HG03066 (cell line): Measurements from ENCODE around the gene JMJD1C.
"Not testable (repeated sequence)": the region's sequence is repeated elsewhere in the genome, so short reads cannot be mapped to it uniquely, and the experiment has no call there.

Experiments
- ATAC-seq: cut with Tn5 transposase; IDR thresholded peaks from one replicate; pipeline ENCODE4 v1.9.1; 2021; ENCODE audit warnings: low read depth; ENCODE audit not compliant: unreplicated experiment

Gene JMJD1C

DNA sequence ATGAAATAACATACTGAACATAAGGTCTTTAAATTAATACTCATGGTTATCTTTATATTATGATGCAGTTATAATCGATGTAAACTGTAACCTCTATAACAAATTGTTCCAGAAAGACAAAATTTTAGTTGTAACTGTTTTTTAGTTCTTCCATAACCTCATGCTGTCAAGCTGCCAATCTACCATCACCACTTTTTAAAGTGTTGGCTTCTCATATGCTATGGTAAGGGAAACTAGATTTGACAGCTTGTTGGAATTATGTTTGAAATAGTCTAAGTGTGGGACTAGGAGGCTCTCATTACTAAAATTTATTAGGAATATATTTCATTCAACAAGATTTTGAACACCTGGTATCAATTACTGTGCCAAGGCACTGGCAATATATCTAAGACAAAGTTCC is 227.3 kb downstream of the JMJD1C start:
- ATAC-seq, result no peak

DNA sequence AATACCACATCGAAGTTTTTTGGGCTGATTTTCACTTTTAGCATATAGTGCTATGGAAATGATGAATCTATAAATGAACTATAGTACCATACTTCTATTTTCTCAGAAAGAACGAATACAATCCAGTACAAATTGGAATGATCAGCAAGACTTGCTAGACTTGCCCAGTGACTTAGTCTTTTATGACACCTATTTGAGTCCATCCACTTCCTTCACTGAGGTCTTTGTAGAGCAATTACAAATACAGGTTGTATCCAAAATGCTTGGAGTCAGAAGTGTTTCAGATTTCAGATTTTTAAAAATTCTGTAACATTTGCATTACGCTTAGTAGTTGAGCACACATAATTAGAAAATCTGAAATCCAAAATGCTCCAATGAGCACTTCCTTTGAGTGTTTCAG is 228.4 kb downstream of the JMJD1C start:
- no peak for ATAC-seq

DNA sequence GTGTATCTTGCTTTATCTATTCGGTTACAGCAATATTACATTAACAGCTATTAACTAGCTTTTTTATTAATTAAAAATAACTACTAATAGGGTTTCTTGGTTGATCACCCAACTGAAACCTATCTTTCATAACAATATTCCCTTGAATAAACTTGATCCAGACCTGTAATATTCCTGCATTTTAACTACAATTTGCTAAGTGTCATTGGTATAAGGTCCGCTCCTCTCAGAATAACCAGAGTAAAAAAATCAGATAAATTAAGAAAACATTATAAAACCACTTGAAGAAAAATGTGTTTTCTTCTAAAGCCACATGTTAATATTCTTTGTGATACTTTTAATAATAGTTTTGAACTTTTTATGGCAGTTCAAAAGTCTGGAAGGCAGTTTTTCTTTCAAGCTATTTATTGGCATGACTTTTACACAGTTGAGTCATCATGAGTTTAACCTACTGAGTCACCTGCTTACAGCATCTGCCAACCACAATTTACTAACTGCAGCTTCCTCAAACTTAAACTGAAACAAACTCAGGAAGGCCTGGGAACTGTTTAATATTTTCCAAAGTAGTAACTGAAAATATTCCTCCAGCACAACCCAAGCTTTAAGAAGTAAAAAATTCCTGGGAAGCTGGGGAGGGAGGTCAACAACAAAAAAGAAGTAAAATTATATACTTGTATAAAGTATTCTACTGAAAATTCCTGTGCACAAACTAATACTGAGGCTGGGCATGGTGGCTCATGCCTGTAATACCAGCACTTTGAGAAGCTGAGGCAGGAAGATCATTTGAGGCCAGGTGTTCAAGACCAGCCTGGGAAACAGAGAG is 229.5 kb downstream of the JMJD1C start:
- peak; percentile 90 for ATAC-seq

DNA sequence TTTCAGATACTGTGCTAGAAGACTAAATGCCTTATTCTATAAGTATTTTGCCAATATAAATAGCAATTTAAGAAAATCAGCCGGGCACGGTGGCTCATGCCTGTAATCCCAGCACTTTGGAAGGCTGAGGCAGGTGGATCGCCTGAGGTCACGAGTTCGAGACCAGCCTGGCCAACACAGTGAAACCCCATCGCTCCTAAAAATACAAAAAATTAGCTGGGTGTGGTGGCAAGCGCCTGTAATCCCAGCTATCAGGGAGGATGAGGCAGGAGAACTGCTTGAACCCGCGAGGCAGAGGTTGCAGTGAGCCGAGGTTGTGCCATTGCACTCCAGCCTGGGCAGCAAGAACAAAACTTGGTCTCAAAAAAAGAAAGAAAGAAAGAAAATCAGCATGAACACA is 230.6 kb downstream of the JMJD1C start:
- ATAC-seq, result not testable (repeated sequence)

DNA sequence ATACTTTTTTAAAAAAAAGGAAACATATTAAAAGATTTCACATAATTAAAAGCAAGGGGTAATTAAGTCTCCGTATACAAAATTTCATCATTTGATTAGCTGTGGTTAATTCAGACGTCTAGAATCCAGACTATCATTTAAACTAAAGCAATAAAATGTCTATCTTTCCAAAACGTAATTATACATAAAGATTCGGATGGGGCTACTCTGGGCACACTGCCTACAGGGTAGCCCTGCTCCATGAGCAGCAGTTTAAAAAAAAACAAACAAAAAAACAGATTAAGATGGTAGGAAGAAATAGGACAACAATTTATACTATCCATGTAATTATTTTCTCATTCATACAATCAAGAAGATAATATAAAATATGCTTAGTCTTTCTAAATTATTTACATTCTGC is 236.6 kb downstream of the JMJD1C start:
- no peak for ATAC-seq

DNA sequence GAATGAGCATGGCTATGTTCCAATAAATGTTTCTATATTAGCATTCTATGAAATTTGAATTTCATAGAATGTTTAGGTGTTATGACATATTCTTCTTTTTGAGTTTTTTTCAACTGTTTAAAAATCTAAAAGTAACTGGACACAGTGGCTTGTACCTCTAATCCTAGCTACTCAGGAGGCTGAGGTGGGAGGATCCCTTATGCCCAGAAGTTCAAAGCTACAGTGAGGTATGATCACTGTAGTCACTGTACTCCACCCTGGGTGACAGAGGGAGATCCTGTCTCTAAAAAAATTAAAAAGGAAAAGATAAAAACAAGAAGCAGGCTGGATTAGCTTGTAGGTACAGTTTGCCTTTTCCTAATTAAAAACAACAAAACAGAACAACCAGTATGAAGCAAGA is 237.5 kb downstream of the JMJD1C start:
- no peak for ATAC-seq

DNA sequence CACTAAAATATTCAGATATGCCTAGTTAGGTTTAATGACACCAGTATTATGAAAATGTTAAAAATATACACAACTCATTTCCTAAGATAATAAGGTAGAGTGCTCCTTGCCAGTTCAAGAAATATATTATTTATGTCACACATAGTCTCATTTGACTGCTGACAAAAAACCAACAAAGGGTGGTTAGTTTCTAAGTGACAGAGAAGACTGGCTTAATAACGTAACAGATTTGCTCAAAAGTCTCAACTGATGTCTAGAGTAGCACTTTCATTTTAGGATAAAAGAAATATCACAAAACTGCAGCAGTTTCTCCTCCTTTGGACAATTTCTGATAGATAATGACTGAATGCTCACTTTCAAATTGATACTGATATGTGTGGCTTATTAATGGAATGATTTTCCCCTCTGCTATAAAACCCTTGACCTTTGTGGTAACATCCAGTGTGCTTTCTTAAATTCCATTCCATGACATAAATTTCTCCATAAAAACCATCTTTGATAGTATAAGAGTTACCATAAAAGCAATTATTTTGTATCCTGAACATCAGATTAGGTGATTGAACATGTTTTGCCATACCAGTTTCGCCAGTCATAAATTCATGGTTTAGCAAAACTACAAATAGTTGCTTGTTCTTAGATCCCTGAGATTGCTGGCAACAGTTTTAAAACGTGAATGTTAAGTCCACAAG is 238.4 kb downstream of the JMJD1C start:
- ATAC-seq, result no peak

DNA sequence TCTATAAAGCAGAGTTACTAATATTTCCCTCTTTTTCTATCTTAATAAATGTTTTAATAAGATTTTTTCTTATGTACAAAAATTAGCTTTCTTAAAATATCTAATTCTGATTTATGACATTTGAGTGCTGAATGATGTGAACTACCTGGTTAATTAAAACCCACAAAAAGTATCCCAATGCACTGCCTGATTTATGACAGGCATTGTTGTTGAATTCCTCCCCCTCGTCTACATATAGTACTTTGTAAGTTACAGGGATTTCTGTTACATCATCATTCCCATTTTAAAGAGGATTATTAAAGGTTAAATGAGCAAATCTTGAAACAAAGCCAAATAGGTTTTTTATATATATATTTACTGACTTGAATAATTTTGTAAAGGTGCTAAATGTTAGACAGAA is 241.5 kb downstream of the JMJD1C start:
- no peak for ATAC-seq

DNA sequence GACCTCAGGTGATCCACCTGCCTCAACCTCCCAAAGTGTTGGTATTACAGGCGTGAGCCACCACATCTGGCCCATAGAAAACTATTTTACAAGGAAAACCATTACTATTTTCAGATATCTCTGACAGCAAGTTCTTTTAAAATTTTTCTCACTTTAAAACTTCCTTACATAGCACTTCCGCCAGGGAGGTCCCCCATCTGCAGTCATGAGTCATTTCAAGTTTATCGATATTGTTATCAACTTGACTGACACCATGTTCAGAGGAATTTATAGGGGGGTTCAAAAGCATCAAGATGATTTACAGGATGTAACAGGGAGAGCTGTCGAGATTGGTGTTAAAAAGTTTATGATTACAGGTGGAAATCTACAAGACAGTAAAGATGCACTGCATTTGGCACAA is 243.8 kb downstream of the JMJD1C start:
- no peak for ATAC-seq

DNA sequence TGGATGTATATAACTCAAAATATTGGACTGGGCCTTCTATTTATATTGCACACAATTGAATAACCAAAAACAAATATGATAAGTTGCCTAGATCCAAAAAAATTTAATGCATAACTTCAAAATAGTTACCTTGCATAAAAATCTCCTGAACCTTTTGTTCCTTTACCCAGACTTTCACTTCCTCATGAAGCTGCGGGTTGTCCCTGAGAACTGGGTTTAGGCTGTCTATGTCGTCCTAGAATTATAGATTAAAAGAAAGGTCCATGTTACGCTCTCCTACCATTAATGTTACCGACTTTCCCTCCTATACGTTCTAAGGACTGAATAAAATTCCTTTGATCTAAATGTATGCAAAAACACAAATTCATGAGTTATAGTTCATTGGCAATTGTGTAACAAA is 246.0 kb downstream of the JMJD1C start:
- ATAC-seq, result no peak

DNA sequence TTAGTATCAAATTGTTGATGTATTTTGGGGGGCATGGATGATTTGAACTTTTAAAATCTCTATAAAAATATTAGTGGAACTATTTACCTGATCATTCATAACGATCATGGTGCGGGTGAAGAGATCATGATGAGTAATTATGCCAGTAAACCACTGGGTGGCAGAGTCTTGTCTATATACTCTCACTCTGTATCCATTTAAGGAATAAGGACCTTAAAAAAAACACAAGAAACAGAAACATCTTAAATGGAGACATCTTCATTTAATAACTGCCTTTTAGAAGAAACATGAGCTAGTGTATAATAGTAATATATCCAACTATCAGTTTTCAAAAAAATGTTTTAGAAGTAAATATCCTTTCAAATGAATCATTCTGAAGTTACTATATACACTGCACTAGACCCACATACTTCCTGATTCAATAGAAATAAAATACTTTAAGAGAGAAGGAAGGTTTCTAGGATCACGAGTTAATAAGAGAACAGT is 248.6 kb downstream of the JMJD1C start:
- peak; percentile 73 for ATAC-seq

DNA sequence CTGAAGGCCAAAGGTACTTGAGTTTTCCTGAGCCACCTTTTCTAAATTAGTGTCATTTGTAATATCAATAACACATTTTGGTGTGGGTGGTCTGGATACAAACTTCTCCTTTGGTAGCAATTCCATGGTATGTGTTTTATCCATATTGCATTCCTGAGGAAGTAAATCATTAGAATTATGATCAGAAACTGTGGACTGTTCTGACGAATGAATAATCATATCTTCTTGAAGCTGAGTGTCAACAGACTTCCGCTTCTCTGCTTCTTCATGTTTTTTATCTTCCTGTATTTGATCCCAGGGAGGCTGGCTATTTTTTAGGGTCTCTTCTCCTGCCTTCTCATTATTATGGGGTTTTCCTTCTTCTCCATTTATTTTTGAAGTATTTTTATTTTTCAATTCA is 251.2 kb downstream of the JMJD1C start:
- no peak for ATAC-seq

DNA sequence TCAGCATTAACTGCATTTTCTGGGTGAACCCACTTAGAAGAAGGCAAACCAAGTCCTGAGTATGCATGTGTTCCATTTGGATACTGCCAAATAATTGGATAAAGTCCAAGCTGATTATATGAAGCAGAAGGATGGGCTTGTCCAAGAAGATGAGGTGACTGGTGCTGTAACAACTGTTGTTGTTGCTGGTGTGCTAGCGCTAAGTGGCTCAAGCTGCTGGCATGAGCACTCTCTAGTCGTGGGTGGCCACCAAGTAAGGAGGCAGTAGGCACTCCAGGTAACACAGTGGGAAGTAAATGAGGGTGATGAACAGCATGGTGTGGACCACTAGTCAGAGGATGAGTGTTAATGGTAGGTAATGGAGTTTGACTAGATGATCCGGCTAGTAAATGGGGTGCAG is 252.3 kb downstream of the JMJD1C start:
- no peak for ATAC-seq

DNA sequence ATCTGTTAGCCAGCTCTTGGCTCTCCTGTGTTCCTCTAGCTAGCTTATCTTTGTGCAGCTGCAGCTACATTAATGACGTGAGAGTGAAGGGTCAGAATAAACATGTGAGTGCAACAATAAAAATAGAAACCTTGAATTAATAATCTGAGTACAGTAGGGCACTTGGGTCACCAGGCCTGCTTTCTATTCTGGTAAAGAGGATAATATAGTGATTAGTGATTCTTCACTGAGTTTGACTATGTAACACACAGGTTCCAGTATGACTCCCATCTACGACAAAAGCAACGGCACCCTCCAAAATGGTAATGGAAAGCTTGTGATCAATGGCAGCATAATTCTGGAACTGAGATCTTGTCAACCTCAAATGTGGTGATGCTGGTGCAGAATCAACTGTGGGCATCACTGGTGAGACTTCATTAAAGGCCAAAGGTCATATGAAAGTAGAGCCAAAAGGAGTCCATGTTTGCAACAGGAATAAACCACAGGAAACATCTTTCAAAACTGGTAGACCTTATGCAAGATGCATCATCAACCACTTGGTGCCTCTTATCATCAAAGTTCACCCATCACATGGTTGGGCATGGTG is 255.1 kb downstream of the JMJD1C start:
- no peak for ATAC-seq

DNA sequence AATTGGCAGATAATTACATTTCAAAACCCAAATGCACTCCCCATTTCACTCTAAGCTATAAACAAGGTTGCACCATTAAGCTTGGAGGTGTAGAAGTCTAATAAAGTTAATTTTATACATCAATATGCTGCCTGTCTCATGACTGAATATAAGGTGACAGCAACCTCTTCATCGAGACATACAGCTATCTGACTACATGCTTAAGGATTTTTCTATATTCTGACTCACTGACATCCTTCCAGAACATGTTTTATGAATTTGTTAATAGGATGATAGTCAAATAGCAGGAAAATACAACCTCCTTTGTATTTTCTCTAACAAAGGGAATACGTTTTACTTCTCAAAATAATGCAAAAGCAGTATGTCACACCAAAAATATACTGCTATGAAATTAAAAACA is 256.1 kb downstream of the JMJD1C start:
- no peak for ATAC-seq

DNA sequence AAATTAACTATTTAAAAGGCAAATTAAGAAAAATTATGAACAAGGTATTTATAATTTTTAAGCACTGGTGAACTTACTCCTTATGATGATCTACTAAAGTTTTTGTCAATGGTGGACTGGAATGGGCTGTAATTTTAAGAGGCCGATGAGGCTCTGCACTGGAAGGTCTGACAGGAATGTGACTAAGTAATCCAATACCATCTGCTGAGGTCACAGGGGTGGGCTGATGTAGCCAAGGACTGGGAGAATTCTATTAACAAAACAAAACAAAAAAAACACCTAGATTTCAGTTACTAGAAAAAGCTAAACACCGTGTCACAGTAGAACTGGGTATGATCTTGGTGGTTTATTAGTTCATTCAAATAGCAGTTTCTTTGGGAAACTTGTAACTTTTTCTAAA is 256.8 kb downstream of the JMJD1C start:
- no peak for ATAC-seq

DNA sequence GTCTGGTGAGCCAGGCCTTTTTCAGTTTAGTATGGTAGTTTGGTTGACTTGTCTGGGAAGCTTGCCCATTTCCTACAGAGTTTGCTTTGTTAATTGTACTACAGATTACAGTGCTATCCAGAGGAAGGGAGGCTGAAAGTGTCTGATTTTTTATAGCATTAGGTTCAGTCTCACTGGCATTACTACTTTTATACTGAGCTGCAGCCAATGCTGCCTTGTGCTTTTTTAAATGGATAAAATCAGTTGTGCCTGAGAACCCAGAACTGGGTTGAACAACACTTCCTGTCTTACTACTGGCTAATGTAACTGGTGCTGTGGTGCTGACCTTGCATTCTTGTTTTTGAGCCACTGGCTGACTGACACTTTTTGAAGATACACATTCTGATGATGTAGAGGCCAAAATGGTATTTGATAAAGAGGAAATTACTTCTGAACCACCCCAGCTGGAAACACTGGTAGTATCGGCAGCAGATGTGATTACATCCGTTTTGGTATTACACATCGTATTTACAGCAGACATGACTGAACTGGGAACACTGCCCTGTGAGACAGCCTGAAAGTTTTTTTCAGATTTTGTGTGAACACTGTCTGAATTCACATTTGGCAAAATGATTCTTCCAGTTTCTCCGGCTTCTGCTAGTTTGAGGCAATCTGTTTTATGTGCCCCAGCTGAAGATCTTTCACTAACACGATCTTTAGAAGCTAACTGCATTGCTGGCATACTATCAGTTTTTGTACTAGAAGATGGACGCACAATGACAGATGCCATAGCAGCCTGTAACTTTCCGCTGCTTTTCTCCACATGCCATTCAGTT is 258.6 kb downstream of the JMJD1C start:
- ATAC-seq, result peak; percentile 44

DNA sequence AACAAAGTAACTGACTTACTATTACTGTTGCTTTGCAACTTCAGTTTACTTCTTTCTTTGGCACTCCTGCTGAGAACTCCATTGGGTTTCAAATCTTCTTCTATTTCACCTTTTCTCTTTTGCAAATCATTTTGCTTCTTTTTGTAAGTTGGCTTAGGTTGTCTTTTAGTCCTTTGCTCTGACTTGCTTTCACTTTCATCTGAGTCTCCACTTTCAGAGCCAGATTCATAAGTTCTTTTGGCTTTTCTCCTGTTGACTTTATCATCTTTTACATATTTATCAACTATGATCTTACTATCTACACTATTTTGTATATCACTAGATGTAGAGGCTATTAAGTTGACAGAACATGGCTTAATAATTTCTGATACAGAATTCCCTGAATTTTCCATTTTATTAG is 259.2 kb downstream of the JMJD1C start:
- ATAC-seq, result no peak

DNA sequence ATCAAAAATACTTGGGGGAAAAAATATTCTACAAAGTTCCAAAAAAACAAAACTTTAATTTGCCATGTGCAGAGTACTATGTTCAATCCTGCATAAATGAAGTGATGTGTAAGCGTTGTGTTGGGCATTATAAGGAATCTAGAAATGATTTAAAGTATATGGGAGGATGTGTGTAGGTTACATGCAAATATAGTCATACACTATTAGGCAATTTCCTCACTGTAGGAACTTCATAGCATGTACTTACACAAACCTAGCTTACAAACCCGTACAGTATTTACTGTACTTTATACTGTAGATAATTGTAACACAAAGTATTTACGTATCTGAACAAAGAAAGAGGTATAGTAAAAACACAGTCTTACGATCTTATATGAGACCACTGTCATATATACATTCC is 260.4 kb downstream of the JMJD1C start:
- ATAC-seq, result no peak

DNA sequence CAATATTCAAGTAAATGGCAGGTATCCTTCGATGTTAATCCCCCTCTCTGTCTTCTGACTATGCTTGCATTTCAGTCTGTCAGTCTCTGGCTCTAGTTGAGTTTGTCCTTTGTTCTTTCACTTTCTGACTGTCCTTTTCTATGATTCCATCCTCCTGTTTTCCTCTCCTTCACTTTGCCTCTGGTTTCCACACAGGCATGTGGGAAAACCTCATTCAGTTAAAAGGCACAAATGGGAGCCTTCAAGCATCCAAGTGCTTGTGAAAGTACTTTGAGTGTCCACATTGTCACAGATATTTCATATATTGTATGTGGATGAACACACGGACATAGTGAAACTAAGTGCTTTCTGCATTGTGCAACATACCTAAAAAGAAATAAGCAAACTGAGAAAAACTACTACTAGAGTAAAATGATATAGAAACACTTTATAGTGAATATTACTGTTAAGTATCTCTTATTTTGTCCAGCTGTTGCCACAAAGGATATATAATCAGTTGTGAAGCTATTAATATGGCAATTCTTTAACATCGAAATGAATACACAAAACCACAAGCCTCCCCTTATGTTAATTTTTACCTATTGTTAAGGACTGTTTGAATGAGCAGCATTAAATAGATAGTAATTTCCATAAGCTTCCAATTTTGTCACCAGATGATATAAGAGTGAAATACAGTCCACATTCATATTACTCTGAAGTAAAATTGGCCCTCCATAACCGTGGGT is 260.9 kb downstream of the JMJD1C start:
- no peak for ATAC-seq
